A549 (cell line): ENCODE measurements around the gene JDP2. TPM values are rescaled to one million over a fixed set of nuclear protein-coding genes. Genes with fewer than 3 reads are reported as not detected.

Source experiments
- ATAC-seq, 2 experiments: fragments of 200-7000 bp in 1 of 2; fragments of >200 bp in 1 of 2; cut with Nextera tagmentation in 1 of 2; cut with Tn5 transposase in 1 of 2; 3 replicates each; pipeline versions ENCODE4 v1.8.0 to v1.9.1; 2018 to 2020; ENCODE audit warnings: mild to moderate bottlenecking in 1 of 2, moderate library complexity in 1 of 2
- CTCF ChIA-PET: fragments of 300-600 bp; sonication (Branson Sonifier 250); formaldehyde crosslinking; extraction: SDS; loops from one replicate; lab custom pipeline; 2021; ENCODE audit warnings: antibody characterized with exemption, inconsistent platforms; lab: Yijun Ruan, JAX
- POLR2A ChIA-PET: fragments of 350-600 bp; formaldehyde crosslinking; extraction: SDS; loops from one replicate; lab custom pipeline; 2021; ENCODE audit warnings: antibody characterized with exemption, inconsistent platforms; lab: Yijun Ruan, JAX
- DNase-seq, 2 experiments: peaks; one replicate each; pipeline versions ENCODE4 v3.0.0 to v3.0.0-alpha.2; 2011 to 2016; ENCODE audit warnings: low read depth in 1 of 2, low spot score in 1 of 2
- FAIRE-seq: peaks from 2 replicates; lab custom pipeline; 2011; peaks lifted over from hg19 to GRCh38; lab: Jason Lieb, UNC
- H3K27ac ChIP-seq, 2 experiments: fragments of >200 bp; sonication (Bioruptor Twin); formaldehyde crosslinking; 3 replicates each; pipeline ENCODE4 v1.5.1; 2016 to 2017
- H3K4me1 ChIP-seq: fragments of >200 bp; sonication (Bioruptor Twin); formaldehyde crosslinking; 3 replicates; pipeline ENCODE4 v1.6.1; 2016
- H3K4me2 ChIP-seq: fragments of >200 bp; sonication (Bioruptor Twin); formaldehyde crosslinking; 3 replicates; pipeline ENCODE4 v1.6.1; 2016
- H3K4me3 ChIP-seq: fragments of >200 bp; sonication (Bioruptor Twin); formaldehyde crosslinking; 3 replicates; pipeline ENCODE4 v1.5.1; 2016
- H3K9me3 ChIP-seq: fragments of >200 bp; sonication (Bioruptor Twin); formaldehyde crosslinking; 3 replicates; pipeline ENCODE4 v1.6.1; 2016
- CBX2 ChIP-seq: fragments of 200-600 bp; sonication (generic); IDR thresholded peaks from 2 replicates; pipeline ENCODE4 v1.6.1; 2016; ENCODE audit warnings: low read depth, mild to moderate bottlenecking, borderline replicate concordance
- ESRRA ChIP-seq: fragments of 150-350 bp; IDR thresholded peaks from 2 replicates; pipeline ENCODE4 v1.6.1; 2014; ENCODE audit warnings: mild to moderate bottlenecking, low read length, borderline replicate concordance
- FOXS1 ChIP-seq: fragments of 250-450 bp; sonication (Bioruptor Pico); IDR thresholded peaks from 2 replicates; pipeline ENCODE4 v1.5.0; 2020; ENCODE audit warnings: mild to moderate bottlenecking, moderate library complexity
- JUN ChIP-seq, 2 experiments: fragments of >200 bp; sonication (Bioruptor Twin); formaldehyde crosslinking; IDR thresholded peaks; 2 replicates in 1 of 2; 3 replicates in 1 of 2; pipeline ENCODE4 v1.6.1; 2016 to 2017
- MAX ChIP-seq: IDR thresholded peaks from 2 replicates; pipeline ENCODE4 v1.6.1; 2012
- PBX3 ChIP-seq: IDR thresholded peaks from 2 replicates; pipeline ENCODE4 v1.6.1; 2012
- PHF8 ChIP-seq: fragments of 200-600 bp; sonication (generic); IDR thresholded peaks from 2 replicates; pipeline ENCODE4 v1.6.1; 2016; ENCODE audit warnings: low read depth, mild to moderate bottlenecking, antibody characterized with exemption, moderate library complexity, borderline replicate concordance
- POLR2A ChIP-seq: IDR thresholded peaks from 2 replicates; pipeline ENCODE4 v1.6.1; 2012; ENCODE audit warnings: mild to moderate bottlenecking, low read length
- POLR2AphosphoS2 ChIP-seq: conservative IDR thresholded peaks from 2 replicates; pipeline ENCODE4 v1.6.1; 2012; ENCODE audit warnings: low read length, improper control_type of control experiment, inconsistent platforms
- RAD21 ChIP-seq, 2 experiments: fragments of >200 bp in 1 of 2; sonication (Bioruptor Twin) in 1 of 2; formaldehyde crosslinking in 1 of 2; IDR thresholded peaks in 1 of 2; conservative IDR thresholded peaks in 1 of 2; 2 replicates in 1 of 2; 3 replicates in 1 of 2; pipeline ENCODE4 v1.6.1; 2012 to 2018; ENCODE audit warnings: inconsistent platforms in 1 of 2
- REST ChIP-seq: fragments of 200-600 bp; sonication (generic); IDR thresholded peaks from 2 replicates; pipeline ENCODE4 v1.6.1; 2016; ENCODE audit warnings: antibody characterized with exemption, mild to moderate bottlenecking, moderate library complexity
- RFX5 ChIP-seq: fragments of 450-650 bp; IDR thresholded peaks from 2 replicates; pipeline ENCODE4 v1.7.1; 2014; ENCODE audit warnings: antibody characterized with exemption, mild to moderate bottlenecking, moderate library complexity
- TFCP2L1 ChIP-seq: fragments of 250-450 bp; sonication (Bioruptor Pico); IDR thresholded peaks from 2 replicates; pipeline ENCODE4 v1.5.0; 2021; ENCODE audit warnings: mild to moderate bottlenecking
- ZFP36 ChIP-seq: fragments of 450-650 bp; IDR thresholded peaks from 2 replicates; pipeline ENCODE4 v1.6.1; 2014; ENCODE audit warnings: borderline replicate concordance; ENCODE audit not compliant: partially characterized antibody
- WGBS: methylation state at CpG from one replicate; pipeline ENCODE4 v1.1.6; 2017; ENCODE audit errors: missing lambda C conversion rate; 5-methylcytosine and 5-hydroxymethylcytosine counted together
- polyA plus RNA-seq, 4 experiments: library from polyadenylated mRNA; depleted of rRNA in 3 of 4; stranded (reverse); fragments of >200 nt; fragmentation: RNase III in 1 of 4; extraction: RNeasy Plus Mini Kit Qiagen cat#74134 plus additional on column Dnase treatment in 1 of 4; gene quantifications; 2 replicates in 3 of 4; 3 replicates in 1 of 4; pipeline ENCODE4 v1.2.3, GENCODE V29; 2011 to 2017

Gene JDP2
- polyA plus RNA-seq, 2 of the 4 experiments (the other 2 are of a cell fraction) = 22.4 to 31.2 TPM

- TF ChIP-seq ZFP36 = peak; percentile 56
- no peak for TF ChIP-seq FOXS1 (CRISPR knock-in tag)
- TF ChIP-seq PBX3 = no peak
These were observed 25.3 kb downstream of the JDP2 start (continued) for GRCh38 chr14:75452900-75453816.

GRCh38 chr14:75453817-75454434 is 26.1 kb downstream of the JDP2 start:
- peak overlapping the region; percentile 72 for H3K4me2 ChIP-seq
- peak overlapping the region; percentile 73 to 87 for H3K27ac ChIP-seq

GRCh38 chr14:75454963-75455546 is 27.2 kb downstream of the JDP2 start:
- 82% methylated on average over 12 of the region's 12 CpGs for WGBS
- no peak overlapping the region for H3K4me3 ChIP-seq
- CTCF ChIA-PET = interaction anchor here (1.0 to 3.9 kb wide), 5 partner anchors 14 to 147 kb away, joined by 3 to 15 read pairs (median 6); no protein-coding TSS in a partner anchor
- peak in 1 of 2 experiments; percentile 31 for DNase-seq
- no peaks in the 10 kb centered on the region for H3K9me3 ChIP-seq
- POLR2A ChIA-PET = no interaction called here
- H3K27ac ChIP-seq = peak overlapping the region in 1 of 2 experiments; percentile 87; a peak in 3 of 6 replicates
- no peak for ATAC-seq
- FAIRE-seq = no peak
- 0 out of 3 replicates have a peak overlapping the region, but pooled peaks have one; percentile 12 for H3K4me2 ChIP-seq
- no peak for TF ChIP-seq RFX5
- TF ChIP-seq ZFP36 = no peak
- TF ChIP-seq ESRRA = no peak
- TF ChIP-seq MAX = no peak
- no peak for TF ChIP-seq JUN (IDR thresholded peaks at IDR 0.05)
- no peak for TF ChIP-seq REST
- no peak for TF ChIP-seq POLR2A
- TF ChIP-seq POLR2AphosphoS2 = 0 out of 2 replicates have a peak, but pooled peaks have one; percentile 55
- peaks cover 69% of the 10 kb centered on the region for H3K4me1 ChIP-seq

More at GRCh38 chr14:75453817-75454434, 26.1 kb downstream of the JDP2 start:
- FAIRE-seq = no peak
- H3K9me3 ChIP-seq = no peaks in the 10 kb centered on the region
- POLR2A ChIA-PET = no interaction called here
- no peak for DNase-seq
- ATAC-seq = no peak
- 81% methylated on average over 14 of the region's 14 CpGs for WGBS
- H3K4me1 ChIP-seq = peaks cover 77% of the 10 kb centered on the region
- CTCF ChIA-PET = interaction anchor here (1.4 to 3.9 kb wide), 6 partner anchors 8 to 146 kb away, joined by 3 to 15 read pairs (median 6); no protein-coding TSS in a partner anchor
- 0 out of 3 replicates have a peak overlapping the region, but pooled peaks have one; percentile 6 for H3K4me3 ChIP-seq
- TF ChIP-seq RAD21 (conservative IDR thresholded peaks at IDR 0.05 in 1 of 2, IDR thresholded peaks at IDR 0.05 in 1 of 2) (peak in 1 of 2 experiments; percentile 13; a peak in 1 of 5 replicates), PHF8 (no peak), TFCP2L1 (CRISPR knock-in tag) (no peak), CBX2 (no peak), MAX (no peak)
